Right lobe of liver (tissue), 4 donors: ENCODE measurements around the gene OGA.

Experiments used
- POLR2A ChIP-seq: fragments of 450-650 bp; IDR thresholded peaks from one replicate; pipeline ENCODE4 v1.6.1; 2017; ENCODE audit warnings: antibody characterized with exemption, mild to moderate bottlenecking
- TF ChIP-seq, protein P1 (sequence below), 4 donors: fragments of 200-600 bp in 3 of 4; fragments of 450-650 bp in 1 of 4; IDR thresholded peaks; one replicate each; pipeline versions ENCODE4 v1.5.1 to v1.8.0; 2016 to 2022; ENCODE audit warnings: antibody characterized with exemption in 4 of 4, mild to moderate bottlenecking in 2 of 4
- donor health status: DM: no; HTN: no; CAD: no.
- donor health status: DM: no; HTN: no; CAD: no.
- donor health status: DM: no; HTN: yes; CAD: no.

GRCh38 chr10:101835362-101835761, 17.1 kb upstream of the OGA start:
- TF ChIP-seq, protein P1, sequence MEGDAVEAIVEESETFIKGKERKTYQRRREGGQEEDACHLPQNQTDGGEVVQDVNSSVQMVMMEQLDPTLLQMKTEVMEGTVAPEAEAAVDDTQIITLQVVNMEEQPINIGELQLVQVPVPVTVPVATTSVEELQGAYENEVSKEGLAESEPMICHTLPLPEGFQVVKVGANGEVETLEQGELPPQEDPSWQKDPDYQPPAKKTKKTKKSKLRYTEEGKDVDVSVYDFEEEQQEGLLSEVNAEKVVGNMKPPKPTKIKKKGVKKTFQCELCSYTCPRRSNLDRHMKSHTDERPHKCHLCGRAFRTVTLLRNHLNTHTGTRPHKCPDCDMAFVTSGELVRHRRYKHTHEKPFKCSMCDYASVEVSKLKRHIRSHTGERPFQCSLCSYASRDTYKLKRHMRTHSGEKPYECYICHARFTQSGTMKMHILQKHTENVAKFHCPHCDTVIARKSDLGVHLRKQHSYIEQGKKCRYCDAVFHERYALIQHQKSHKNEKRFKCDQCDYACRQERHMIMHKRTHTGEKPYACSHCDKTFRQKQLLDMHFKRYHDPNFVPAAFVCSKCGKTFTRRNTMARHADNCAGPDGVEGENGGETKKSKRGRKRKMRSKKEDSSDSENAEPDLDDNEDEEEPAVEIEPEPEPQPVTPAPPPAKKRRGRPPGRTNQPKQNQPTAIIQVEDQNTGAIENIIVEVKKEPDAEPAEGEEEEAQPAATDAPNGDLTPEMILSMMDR (IDR thresholded peaks at IDR 0.05) = no peak
- TF ChIP-seq POLR2A = no peak
